22Rv1 (cell line): Measurements from ENCODE around the gene KIF17.

ENCODE experiments used
- CTCF ChIP-seq: fragments of 450-650 bp; IDR thresholded peaks from 2 replicates; pipeline ENCODE4 v1.5.1; 2017; ENCODE audit warnings: mild to moderate bottlenecking
- ZFX ChIP-seq: fragments of 450-650 bp; IDR thresholded peaks from 2 replicates; pipeline ENCODE4 v1.6.1; 2017; ENCODE audit warnings: antibody characterized with exemption, borderline replicate concordance

GRCh38 chr1:20682571-20683236 is 35.1 kb downstream of the KIF17 start:
- TF ChIP-seq CTCF (no peak), ZFX (no peak)
